Suprapubic skin (tissue), 3 donors: ENCODE measurements around the gene EBI3.

Source experiments
- CTCF ChIP-seq, 2 donors: fragments of 200-600 bp in 1 of 2; fragments of 450-650 bp in 1 of 2; sonication (generic) in 1 of 2; IDR thresholded peaks; one replicate each; pipeline ENCODE4 v1.5.1; 2016 to 2019; ENCODE audit warnings: antibody characterized with exemption in 2 of 2, mild to moderate bottlenecking in 1 of 2, moderate library complexity in 1 of 2
- POLR2A ChIP-seq, 2 donors: fragments of 450-650 bp; IDR thresholded peaks; one replicate each; pipeline ENCODE4 v1.6.1; 2017; ENCODE audit warnings: antibody characterized with exemption in 2 of 2, mild to moderate bottlenecking in 2 of 2, moderate library complexity in 2 of 2

- TF ChIP-seq CTCF (IDR thresholded peaks at IDR 0.05) (no peak), POLR2A (IDR thresholded peaks at IDR 0.05) (no peak)
Observed at GRCh38 chr19:4184718-4185352, 44.5 kb upstream of the EBI3 start.
